ENCODE measurements around the gene NELL2.

DNA sequence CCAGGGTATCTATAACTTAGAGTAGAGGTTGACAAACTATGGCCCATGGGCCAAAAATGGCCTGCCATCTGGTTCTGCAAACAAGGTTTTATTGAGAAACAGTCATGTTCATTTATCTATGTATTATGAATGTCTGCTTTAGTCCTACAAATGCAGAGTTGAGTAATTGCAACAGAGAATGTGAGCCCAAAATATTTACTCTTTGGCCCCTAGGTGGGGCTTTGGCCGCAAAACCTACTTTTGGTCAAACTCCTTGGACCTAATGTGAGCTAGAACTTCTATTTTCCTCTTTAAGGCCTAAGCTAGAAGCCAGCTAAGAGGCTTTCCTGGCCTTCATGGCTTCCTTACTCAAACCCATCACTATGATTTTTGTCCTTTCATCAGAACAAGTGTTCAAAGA, 379.1 kb downstream of the NELL2 start:
- TF ChIP-seq, protein P1, sequence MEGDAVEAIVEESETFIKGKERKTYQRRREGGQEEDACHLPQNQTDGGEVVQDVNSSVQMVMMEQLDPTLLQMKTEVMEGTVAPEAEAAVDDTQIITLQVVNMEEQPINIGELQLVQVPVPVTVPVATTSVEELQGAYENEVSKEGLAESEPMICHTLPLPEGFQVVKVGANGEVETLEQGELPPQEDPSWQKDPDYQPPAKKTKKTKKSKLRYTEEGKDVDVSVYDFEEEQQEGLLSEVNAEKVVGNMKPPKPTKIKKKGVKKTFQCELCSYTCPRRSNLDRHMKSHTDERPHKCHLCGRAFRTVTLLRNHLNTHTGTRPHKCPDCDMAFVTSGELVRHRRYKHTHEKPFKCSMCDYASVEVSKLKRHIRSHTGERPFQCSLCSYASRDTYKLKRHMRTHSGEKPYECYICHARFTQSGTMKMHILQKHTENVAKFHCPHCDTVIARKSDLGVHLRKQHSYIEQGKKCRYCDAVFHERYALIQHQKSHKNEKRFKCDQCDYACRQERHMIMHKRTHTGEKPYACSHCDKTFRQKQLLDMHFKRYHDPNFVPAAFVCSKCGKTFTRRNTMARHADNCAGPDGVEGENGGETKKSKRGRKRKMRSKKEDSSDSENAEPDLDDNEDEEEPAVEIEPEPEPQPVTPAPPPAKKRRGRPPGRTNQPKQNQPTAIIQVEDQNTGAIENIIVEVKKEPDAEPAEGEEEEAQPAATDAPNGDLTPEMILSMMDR (IDR thresholded peaks at IDR 0.05; ENCODE audit: insufficient read depth, low read length), result no peak
- TF ChIP-seq POLR2AphosphoS5 (IDR thresholded peaks at IDR 0.05; ENCODE audit: low read depth), result no peak
